A673 (cell line): ENCODE results near the gene PRSS21.

Experiments
- CTCF ChIP-seq: fragments of 300-800, 200-600 bp; sonication (generic); conservative IDR thresholded peaks from 2 replicates; pipeline ENCODE4 v1.5.1; 2017; ENCODE audit warnings: low read depth, mild to moderate bottlenecking, antibody characterized with exemption, low read length, moderate library complexity, mixed read lengths
- EZH2 ChIP-seq: fragments of 200-600 bp; sonication (generic); IDR thresholded peaks from 2 replicates; pipeline ENCODE4 v1.6.1; 2017; ENCODE audit warnings: borderline replicate concordance, low read depth, mild to moderate bottlenecking, mixed read lengths, antibody characterized with exemption, low read length; ENCODE audit not compliant: poor library complexity, severe bottlenecking

GRCh38 chr16:2828521-2828840 lies 11.4 kb downstream of the PRSS21 start:
- TF ChIP-seq EZH2 (no peak), CTCF (no peak)
